GM19035 (cell line): Measurements from ENCODE around the gene ZNF335.

Experiments used
- ATAC-seq: cut with Tn5 transposase; IDR thresholded peaks from one replicate; pipeline ENCODE4 v1.9.1; 2021; ENCODE audit not compliant: unreplicated experiment

The ZNF335 gene

GRCh38 chr20:45971675-45972499 lies at the start of gene ZNF335:
TSS of gene ZNF335 (minus strand) at chr20:45972203. CDS start at chr20:45971410, 793 bp downstream.
- peak; percentile 71 for ATAC-seq

GRCh38 chr20:46020555-46020954 lies 48.6 kb upstream of the ZNF335 start:
- no peak for ATAC-seq

- ATAC-seq: no peak
Observed at GRCh38 chr20:46018611-46019010, 46.6 kb upstream of the ZNF335 start.

GRCh38 chr20:46018112-46018511 lies 46.1 kb upstream of the ZNF335 start:
- no peak for ATAC-seq

GRCh38 chr20:46017272-46017671 lies 45.3 kb upstream of the ZNF335 start:
- ATAC-seq: no peak

GRCh38 chr20:46014517-46015396 lies 42.8 kb upstream of the ZNF335 start:
- no peak for ATAC-seq

- peak; percentile 62 for ATAC-seq
Observed at GRCh38 chr20:46013829-46014516, 42.0 kb upstream of the ZNF335 start.

- ATAC-seq: no peak
Observed at GRCh38 chr20:46013322-46013828, 41.4 kb upstream of the ZNF335 start.

GRCh38 chr20:46012921-46013320 lies 40.9 kb upstream of the ZNF335 start:
- no peak for ATAC-seq

- no peak for ATAC-seq
Observed at GRCh38 chr20:46011631-46012482, 39.9 kb upstream of the ZNF335 start.

GRCh38 chr20:46010491-46011391 lies 38.7 kb upstream of the ZNF335 start:
- ATAC-seq: no peak

- ATAC-seq: no peak
Observed at GRCh38 chr20:46009816-46010215, 37.8 kb upstream of the ZNF335 start.

GRCh38 chr20:46007671-46008070 lies 35.7 kb upstream of the ZNF335 start:
- no peak for ATAC-seq

GRCh38 chr20:46006964-46007363 lies 35.0 kb upstream of the ZNF335 start:
- no peak for ATAC-seq

- ATAC-seq: no peak
Observed at GRCh38 chr20:46006022-46006705, 34.2 kb upstream of the ZNF335 start.

- ATAC-seq: no peak
Observed at GRCh38 chr20:46004889-46005473, 33.0 kb upstream of the ZNF335 start.

- ATAC-seq: no peak
Observed at GRCh38 chr20:46004187-46004586, 32.2 kb upstream of the ZNF335 start.

- no peak for ATAC-seq
Observed at GRCh38 chr20:46002008-46002407, 30.0 kb upstream of the ZNF335 start.
